ENCODE measurements around the gene ARMC8.

Gene ARMC8

GRCh38 chr3:138325990-138326389 lies 138.9 kb downstream of the ARMC8 start:
- no peak for TF ChIP-seq CTCF (conservative IDR thresholded peaks at IDR 0.05; ENCODE audit: control insufficient read depth, insufficient read depth, low read depth, low read length)
- DNase-seq (ENCODE audit: low read depth): no peak
- H3K4me3 ChIP-seq (ENCODE audit: control insufficient read depth, low read depth, low read length): no peak overlapping the region

GRCh38 chr3:138326866-138327595 lies 139.9 kb downstream of the ARMC8 start:
- H3K4me3 ChIP-seq (ENCODE audit: control insufficient read depth, low read depth, low read length): no peak overlapping the region
- no peak for TF ChIP-seq CTCF (conservative IDR thresholded peaks at IDR 0.05; ENCODE audit: control insufficient read depth, insufficient read depth, low read depth, low read length)
- no peak for DNase-seq (ENCODE audit: low read depth)

- no peak for DNase-seq (ENCODE audit: low read depth)
- no peak for TF ChIP-seq CTCF (conservative IDR thresholded peaks at IDR 0.05; ENCODE audit: control insufficient read depth, insufficient read depth, low read depth, low read length)
- H3K4me3 ChIP-seq (ENCODE audit: control insufficient read depth, low read depth, low read length): no peak overlapping the region
Observed at GRCh38 chr3:138327831-138328230, 140.7 kb downstream of the ARMC8 start.

GRCh38 chr3:138328341-138328740 lies 141.2 kb downstream of the ARMC8 start:
- H3K4me3 ChIP-seq (ENCODE audit: control insufficient read depth, low read depth, low read length): no peak overlapping the region
- peak; percentile 53 for DNase-seq (ENCODE audit: low read depth)
- peak; percentile 23 for TF ChIP-seq CTCF (conservative IDR thresholded peaks at IDR 0.05; ENCODE audit: control insufficient read depth, insufficient read depth, low read depth, low read length)

- peak; percentile 63 for TF ChIP-seq CTCF (conservative IDR thresholded peaks at IDR 0.05; ENCODE audit: control insufficient read depth, insufficient read depth, low read depth, low read length)
- H3K4me3 ChIP-seq (ENCODE audit: control insufficient read depth, low read depth, low read length): peak within 1 kb of the TSS; percentile 54
Observed at GRCh38 chr3:138329127-138329983, 142.3 kb downstream of the ARMC8 start, which contains the start of gene NME9. TSS of gene NME9 (minus strand) at chr3:138329851. CDS start at chr3:138329335, 516 bp downstream.

DNA sequence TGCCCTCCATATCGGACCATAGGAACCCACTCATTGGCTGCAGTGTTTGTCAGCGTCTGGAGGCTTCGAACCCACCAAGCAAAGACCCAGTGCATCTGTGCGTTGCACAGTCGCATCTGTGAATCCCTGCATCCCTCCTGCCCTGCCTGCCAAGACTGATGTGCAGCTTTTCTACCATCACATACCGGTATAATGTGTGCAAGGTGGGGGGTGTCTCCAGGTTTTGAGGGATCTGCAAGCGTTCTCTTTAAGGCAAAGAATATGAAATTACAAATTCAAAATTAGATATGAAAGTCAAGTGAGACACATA lies 142.8 kb downstream of the ARMC8 start:
- H3K4me3 ChIP-seq (ENCODE audit: control insufficient read depth, low read depth, low read length): peak overlapping the region; percentile 18
- DNase-seq (ENCODE audit: low read depth): no peak
- TF ChIP-seq CTCF (conservative IDR thresholded peaks at IDR 0.05; ENCODE audit: control insufficient read depth, insufficient read depth, low read depth, low read length): no peak

More at GRCh38 chr3:138329127-138329983, 142.3 kb downstream of the ARMC8 start, which contains the start of gene NME9:
- peak; percentile 74 for DNase-seq (ENCODE audit: low read depth)
